HG03108 (cell line): ENCODE data around the gene GPC1.

ENCODE experiments used
- ATAC-seq: cut with Tn5 transposase; IDR thresholded peaks from one replicate; pipeline ENCODE4 v1.9.1; 2021; ENCODE audit warnings: moderate library complexity; ENCODE audit not compliant: unreplicated experiment

GPC1 gene

DNA sequence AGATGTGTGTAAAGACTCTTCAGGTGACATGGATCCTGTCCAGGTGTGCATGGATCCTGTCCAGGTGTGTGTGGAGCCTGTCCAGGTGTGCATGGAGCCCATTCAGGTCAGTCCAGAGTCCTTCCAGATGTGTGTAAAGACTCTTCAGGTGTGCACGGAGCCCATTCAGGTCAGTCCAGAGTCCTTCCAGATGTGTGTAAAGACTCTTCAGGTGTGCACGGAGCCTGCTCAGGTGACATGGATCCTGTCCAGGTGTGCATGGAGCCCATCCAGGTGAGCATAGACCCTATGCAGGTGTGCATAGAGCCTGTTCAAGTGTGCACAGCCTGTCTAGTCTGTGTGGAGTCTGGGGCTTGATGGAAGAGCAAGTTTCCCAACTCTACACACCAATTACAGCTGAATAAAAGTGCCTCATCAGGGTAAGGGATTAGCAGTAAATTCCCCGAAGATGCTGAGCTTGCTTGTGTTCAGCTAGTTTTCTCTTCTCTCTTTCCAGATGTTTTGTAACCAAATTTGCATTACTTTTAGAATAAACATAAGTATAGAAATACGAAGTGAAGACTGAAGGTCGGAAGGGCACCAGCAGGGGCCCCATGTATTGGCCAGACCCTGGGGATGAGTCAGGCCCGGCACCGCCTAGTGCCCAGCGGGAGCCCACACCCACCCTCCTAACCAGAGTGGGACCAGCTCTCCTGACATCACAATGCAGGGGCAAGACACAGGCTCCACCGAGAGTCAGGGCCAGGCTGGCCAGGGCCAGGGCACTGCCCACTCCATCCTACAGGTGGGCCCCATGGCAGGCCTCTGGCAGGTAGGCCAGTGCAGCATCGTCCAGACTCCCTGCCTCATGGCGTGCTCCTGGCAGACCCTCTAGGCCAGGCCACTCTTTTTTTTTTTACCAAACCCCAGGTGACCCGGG, 38.6 kb upstream of the GPC1 start:
- no peak for ATAC-seq

DNA sequence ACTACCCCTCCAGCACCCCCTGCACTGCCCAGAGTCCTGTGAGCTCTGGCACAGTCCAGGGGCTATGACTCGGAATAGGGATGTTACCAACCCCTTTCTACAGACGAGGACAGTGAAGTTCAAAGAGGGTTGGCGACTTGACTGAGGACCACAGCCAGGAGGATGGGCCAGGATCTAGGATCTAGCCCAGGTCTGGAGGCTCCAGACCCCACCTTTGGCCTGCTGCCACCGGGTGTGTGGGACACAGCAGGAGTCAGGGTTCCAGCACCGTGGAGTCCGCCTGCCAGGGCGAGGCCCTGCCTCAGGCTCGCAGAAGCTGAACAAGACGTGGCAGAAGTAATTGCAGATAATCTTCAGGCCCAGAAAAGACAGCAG, 37.9 kb upstream of the GPC1 start:
- no peak for ATAC-seq

DNA sequence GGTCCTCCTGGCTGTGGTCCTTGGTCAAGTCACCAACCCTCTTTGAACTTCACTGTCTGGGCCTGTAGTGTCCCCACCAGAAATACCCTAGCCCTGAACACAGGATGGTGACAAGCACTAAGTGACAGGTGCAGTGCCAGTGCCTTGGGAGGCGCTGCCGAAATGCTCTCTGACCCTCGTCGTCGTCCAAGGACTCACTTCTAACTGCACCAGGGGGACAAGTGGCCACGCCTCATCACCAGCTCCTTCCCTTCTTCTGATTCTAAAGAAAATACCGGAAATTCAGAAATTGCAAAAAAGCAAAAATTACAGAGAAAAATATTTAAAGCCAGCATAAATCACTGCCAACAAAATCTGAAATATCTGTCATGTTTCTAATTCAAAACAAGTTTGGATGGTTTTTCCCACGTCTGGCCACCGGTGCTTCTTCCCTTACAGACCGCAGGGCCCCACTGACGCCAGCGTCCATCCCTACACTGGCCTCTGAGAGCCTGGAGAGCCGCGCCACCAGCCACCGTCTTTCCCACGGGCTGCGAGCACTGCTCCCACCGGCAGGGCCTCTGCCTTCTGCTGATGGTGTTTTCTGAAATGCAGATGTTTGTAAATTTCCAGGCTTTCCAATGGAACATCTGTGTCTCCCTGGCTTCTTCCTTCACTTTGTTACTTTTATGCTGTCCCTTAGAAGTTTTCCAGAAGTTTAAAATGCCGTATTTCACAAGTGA, 37.4 kb upstream of the GPC1 start:
- no peak for ATAC-seq

GRCh38 chr2:240398661-240399267, 36.7 kb upstream of the GPC1 start:
- ATAC-seq: no peak

GRCh38 chr2:240399419-240400324, 35.8 kb upstream of the GPC1 start:
- no peak for ATAC-seq

GRCh38 chr2:240400371-240401161, 34.9 kb upstream of the GPC1 start:
- ATAC-seq: no peak

- ATAC-seq: no peak
These were observed 34.2 kb upstream of the GPC1 start for GRCh38 chr2:240401308-240401707.

GRCh38 chr2:240401781-240402551, 33.5 kb upstream of the GPC1 start:
- no peak for ATAC-seq

GRCh38 chr2:240402566-240403272, 32.7 kb upstream of the GPC1 start:
- ATAC-seq: no peak

- ATAC-seq: no peak
These were observed 31.9 kb upstream of the GPC1 start for GRCh38 chr2:240403396-240404104.

GRCh38 chr2:240404174-240404852, 31.1 kb upstream of the GPC1 start:
- no peak for ATAC-seq

DNA sequence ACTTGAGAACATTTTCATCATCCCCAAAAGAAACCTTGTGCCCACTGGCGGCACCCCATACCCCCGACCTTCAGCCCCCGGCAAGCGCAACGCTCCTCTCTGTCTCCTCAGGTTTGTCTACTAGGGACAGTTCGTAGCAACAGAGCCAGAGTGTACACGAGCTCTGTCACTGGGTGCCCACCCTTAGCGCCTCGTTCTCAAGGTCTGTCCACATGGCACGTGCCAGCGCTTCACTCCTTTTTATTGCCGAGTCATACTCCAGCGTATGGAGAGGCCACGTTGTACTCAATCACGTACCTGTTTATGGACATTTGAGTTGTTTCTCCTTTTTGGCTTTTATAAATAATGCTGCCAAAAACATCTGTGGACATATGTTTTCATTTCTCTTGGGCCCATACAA, 30.3 kb upstream of the GPC1 start:
- ATAC-seq: no peak

GRCh38 chr2:240405684-240406313, 29.7 kb upstream of the GPC1 start:
- ATAC-seq: no peak

DNA sequence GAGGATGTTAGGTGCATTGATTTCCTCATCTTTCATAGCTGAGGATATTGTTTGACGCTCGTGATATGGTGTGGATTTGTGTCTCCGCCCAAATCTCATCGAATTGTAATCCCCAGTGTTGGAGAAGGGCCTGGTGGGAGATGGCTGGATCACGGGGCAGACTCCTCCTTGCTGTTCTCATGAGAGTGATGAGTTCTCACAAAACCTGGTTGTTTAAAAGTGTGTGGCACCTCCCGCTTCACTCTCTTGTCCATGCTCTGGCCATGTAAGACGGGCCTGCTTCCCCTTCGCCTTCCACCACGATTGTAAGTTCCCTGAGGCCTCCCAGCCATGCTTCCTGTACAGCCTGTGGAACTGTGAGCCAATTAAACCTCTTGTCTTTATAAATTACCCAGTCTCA, 28.4 kb upstream of the GPC1 start:
- ATAC-seq: no peak

DNA sequence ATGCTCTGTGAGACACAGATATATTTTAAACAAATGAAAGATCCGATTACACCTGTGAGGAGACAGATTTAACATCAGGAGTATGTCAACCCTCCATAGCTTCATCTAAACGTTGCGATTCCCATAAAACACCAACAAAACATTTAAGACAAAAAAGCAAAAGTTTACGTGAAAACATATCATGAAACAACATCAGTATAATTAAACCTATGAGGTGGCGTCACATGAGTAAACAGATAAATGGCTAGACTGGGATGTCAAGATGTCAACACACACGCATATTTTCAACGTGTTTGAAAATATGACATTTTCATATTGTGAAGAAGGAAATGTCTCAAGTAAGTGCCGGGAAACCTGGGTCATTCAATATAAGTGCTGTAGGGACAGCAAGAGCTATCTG, 25.5 kb upstream of the GPC1 start:
- no peak for ATAC-seq

GRCh38 chr2:240410808-240411207, 24.7 kb upstream of the GPC1 start:
- ATAC-seq: no peak
